Right cardiac atrium (tissue), 5 donors: ENCODE data around the gene PRKD2. TPM values are rescaled to one million over a fixed set of nuclear protein-coding genes. Genes with fewer than 3 reads are reported as not detected.

ENCODE experiments used
- ATAC-seq, 2 donors: fragments of 200-7000 bp; cut with Tn5 transposase; one replicate each; pipeline versions ENCODE4 v1.8.0 to v1.9.1; 2020; ENCODE audit warnings: moderate library complexity in 2 of 2, mild to moderate bottlenecking in 1 of 2
- DNase-seq, 3 donors: peaks; one replicate each; pipeline ENCODE4 v3.0.0-alpha.2; 2020
- H3K27ac ChIP-seq: one replicate; pipeline ENCODE4 v1.5.1; 2013; ENCODE audit warnings: mild to moderate bottlenecking, low read length, control low read depth, moderate library complexity
- H3K27me3 ChIP-seq: one replicate; pipeline ENCODE4 v1.6.1; 2013; ENCODE audit not compliant: control insufficient read depth, insufficient read depth
- H3K4me1 ChIP-seq: one replicate; pipeline ENCODE4 v1.6.1; 2013; ENCODE audit warnings: low read length; ENCODE audit not compliant: control insufficient read depth, insufficient read depth
- H3K4me3 ChIP-seq: one replicate; pipeline ENCODE4 v1.5.1; 2013; ENCODE audit warnings: low read length, control low read depth
- H3K9me3 ChIP-seq: one replicate; pipeline ENCODE4 v1.6.1; 2013; ENCODE audit warnings: low read length; ENCODE audit not compliant: control insufficient read depth
- WGBS: extraction: QIAGEN DNeasy Blood & Tissue Kit; methylation state at CpG from one replicate; pipeline ENCODE4 v1.1.7; 2013; 5-methylcytosine and 5-hydroxymethylcytosine counted together
- intact Hi-C, 4 donors: fragments of 100-400 bp; cut with DNase I; formaldehyde crosslinking; loops; one replicate each; pipeline versions ENCODE4 v1.11.0 to v1.14.0; 2022 to 2023
- polyA plus RNA-seq: library from polyadenylated mRNA; stranded (reverse); fragments of 200-250 nt; gene quantifications from one replicate; pipeline ENCODE4 v1.2.3, GENCODE V29; 2013
- total RNA-seq, 4 donors: library from RNA; stranded (reverse); fragmentation: NEBNext Ultra II Directional; extraction: Animal tissue kit (Norgen Biotek cat#: 25700); gene quantifications; one replicate each; pipeline ENCODE4 v1.2.1, GENCODE V29; 2021
- donor health status: healthy with polysubstance abuse.
- donor health status: DM: no; HTN: yes; CAD: no.
- donor health status: DM: no; HTN: no; CAD: no.
- donor health status: DM: no; HTN: yes; CAD: no; lungs with severe emphysema.
- donor health status: DM: yes; HTN: yes; CAD: no.

Gene PRKD2
- total and polyA plus RNA-seq, 5 donors: 11.3 to 16.6 (median 14.7) TPM

- Histone ChIP-seq H3K27ac (no peak overlapping the region), H3K9me3 (no peaks in the 10 kb centered on the region), H3K4me1 (no peaks in the 10 kb centered on the region), H3K4me3 (no peak overlapping the region), H3K27me3 (no peaks in the 10 kb centered on the region)
- peak; percentile 47 for ATAC-seq
- intact Hi-C loops: no loop called here
- WGBS: 93% methylated on average over 21 of the region's 21 CpGs
- peak in 2 of 3 donors; percentile 33 to 54 for DNase-seq
Measured at GRCh38 chr19:46674416-46675178, 42.3 kb downstream of the PRKD2 start.

- intact Hi-C loops: no loop called here
- no peaks in the 10 kb centered on the region for H3K27me3 ChIP-seq
- no peaks in the 10 kb centered on the region for H3K9me3 ChIP-seq
- DNase-seq (no peak), ATAC-seq (no peak)
- no peak overlapping the region for H3K4me3 ChIP-seq
- no peaks in the 10 kb centered on the region for H3K4me1 ChIP-seq
- H3K27ac ChIP-seq: no peak overlapping the region
Measured at GRCh38 chr19:46670813-46671212, 46.1 kb downstream of the PRKD2 start.

GRCh38 chr19:46668662-46669061 is 48.3 kb downstream of the PRKD2 start:
- Histone ChIP-seq H3K27ac (no peak overlapping the region), H3K9me3 (no peaks in the 10 kb centered on the region), H3K4me3 (no peak overlapping the region), H3K4me1 (no peaks in the 10 kb centered on the region), H3K27me3 (no peaks in the 10 kb centered on the region)
- ATAC-seq (no peak), DNase-seq (no peak)
- intact Hi-C loops: loop anchor here in 1 of 4 donors (10.0 kb wide), 1 partner anchor 54 kb away; no protein-coding TSS in a partner anchor
- WGBS: 91% methylated on average over 3 of the region's 3 CpGs

GRCh38 chr19:46665072-46665471 is 51.8 kb downstream of the PRKD2 start:
- 89% methylated on average over 8 of the region's 8 CpGs for WGBS
- Histone ChIP-seq H3K4me1 (no peaks in the 10 kb centered on the region), H3K9me3 (no peaks in the 10 kb centered on the region), H3K4me3 (no peak overlapping the region), H3K27ac (no peak overlapping the region), H3K27me3 (no peaks in the 10 kb centered on the region)
- no peak for DNase-seq
- ATAC-seq: no peak
- intact Hi-C loops: loop anchor here in 1 of 4 donors (10.0 kb wide), 1 partner anchor 50 kb away; no protein-coding TSS in a partner anchor

GRCh38 chr19:46661735-46662592 is 55.0 kb downstream of the PRKD2 start:
- Histone ChIP-seq H3K9me3 (no peaks in the 10 kb centered on the region), H3K4me1 (no peaks in the 10 kb centered on the region), H3K27me3 (no peaks in the 10 kb centered on the region), H3K4me3 (peak overlapping the region; percentile 7), H3K27ac (no peak overlapping the region)
- WGBS: 6% methylated on average over 19 of the region's 19 CpGs
- intact Hi-C loops: loop anchor here (2.0 to 10.0 kb wide), 5 partner anchors 45 to 135 kb away; no protein-coding TSS in a partner anchor
- DNase-seq (peak; percentile 83 to 92 (median 92)), ATAC-seq (peak; percentile 78 to 81)

GRCh38 chr19:46661020-46661731 is 55.7 kb downstream of the PRKD2 start, which contains the start of gene DACT3:
TSS of gene DACT3 (minus strand) at chr19:46661182. CDS start at chr19:46661064, 118 bp downstream.
- no peaks in the 10 kb centered on the region for H3K27me3 ChIP-seq
- H3K27ac ChIP-seq: peak within 1 kb of the TSS; percentile 28
- intact Hi-C loops: loop anchor here in 3 of 4 donors (5.0 to 10.0 kb wide), 3 partner anchors 44 to 134 kb away; no protein-coding TSS in a partner anchor
- ATAC-seq (peak; percentile 97), DNase-seq (peak; percentile 100)
- H3K9me3 ChIP-seq: no peaks in the 10 kb centered on the region
- WGBS: under 1% methylated on average over 61 of the region's 61 CpGs
- H3K4me1 ChIP-seq: no peaks in the 10 kb centered on the region
- H3K4me3 ChIP-seq: peak within 1 kb of the TSS; percentile 45

- 1% methylated on average over 40 of the region's 40 CpGs for WGBS
- no peaks in the 10 kb centered on the region for H3K27me3 ChIP-seq
- peak overlapping the region; percentile 45 for H3K4me3 ChIP-seq
- DNase-seq (no peak), ATAC-seq (peak; percentile 1)
- peak overlapping the region; percentile 25 for H3K27ac ChIP-seq
- no peaks in the 10 kb centered on the region for H3K4me1 ChIP-seq
- intact Hi-C loops: loop anchor here in 3 of 4 donors (5.0 to 10.0 kb wide), 3 partner anchors 43 to 133 kb away; no protein-coding TSS in a partner anchor
- H3K9me3 ChIP-seq: no peaks in the 10 kb centered on the region
Measured at GRCh38 chr19:46660551-46661019, 56.3 kb downstream of the PRKD2 start.

GRCh38 chr19:46660008-46660517 is 56.9 kb downstream of the PRKD2 start:
- ATAC-seq: no peak
- H3K27ac ChIP-seq: peak overlapping the region; percentile 28
- intact Hi-C loops: loop anchor here in 3 of 4 donors (5.0 to 10.0 kb wide), 3 partner anchors 43 to 133 kb away; no protein-coding TSS in a partner anchor
- peak; percentile 46 to 74 (median 66) for DNase-seq
- WGBS: 2% methylated on average over 14 of the region's 14 CpGs
- H3K27me3 ChIP-seq: no peaks in the 10 kb centered on the region
- peak overlapping the region; percentile 45 for H3K4me3 ChIP-seq
- no peaks in the 10 kb centered on the region for H3K4me1 ChIP-seq
- H3K9me3 ChIP-seq: no peaks in the 10 kb centered on the region

GRCh38 chr19:46659151-46660007 is 57.5 kb downstream of the PRKD2 start:
- H3K27ac ChIP-seq: peak overlapping the region; percentile 28
- ATAC-seq (no peak), DNase-seq (peak; percentile 46 to 89 (median 81))
- 6% methylated on average over 28 of the region's 28 CpGs for WGBS
- H3K9me3 ChIP-seq: no peaks in the 10 kb centered on the region
- no peaks in the 10 kb centered on the region for H3K27me3 ChIP-seq
- H3K4me1 ChIP-seq: no peaks in the 10 kb centered on the region
- H3K4me3 ChIP-seq: peak overlapping the region; percentile 45
- intact Hi-C loops: loop anchor here in 3 of 4 donors (5.0 to 10.0 kb wide), 3 partner anchors 42 to 132 kb away; no protein-coding TSS in a partner anchor
